HG03571 (cell line): ENCODE data around the gene PAPLN.
"Not testable (repeated sequence)": the region's sequence is repeated elsewhere in the genome, so short reads cannot be mapped to it uniquely, and the experiment has no call there.

Experiments
- ATAC-seq: cut with Tn5 transposase; IDR thresholded peaks from one replicate; pipeline ENCODE4 v1.9.1; 2021; ENCODE audit not compliant: unreplicated experiment

The PAPLN gene

GRCh38 chr14:73283608-73284379 lies 46.5 kb downstream of the PAPLN start:
- ATAC-seq = no peak

DNA sequence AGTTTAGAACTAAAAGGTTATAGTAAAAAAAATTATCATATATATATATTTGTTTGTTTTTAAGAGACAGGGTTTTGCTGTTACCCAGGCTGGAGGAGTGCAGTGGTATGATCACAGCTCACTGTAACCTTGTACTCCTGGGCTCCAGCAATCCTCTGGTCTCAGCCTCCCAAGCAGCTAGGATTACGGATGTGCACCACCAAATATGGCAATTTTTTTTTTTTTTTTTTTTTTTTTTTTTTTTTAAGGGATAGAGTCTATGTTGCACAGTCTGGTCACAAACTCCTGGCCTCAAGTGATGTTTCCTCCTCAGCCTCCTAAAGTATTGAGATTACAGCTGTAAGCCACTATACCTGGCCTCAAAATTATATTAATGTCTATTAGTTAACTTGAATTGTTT lies 48.7 kb downstream of the PAPLN start:
- no peak for ATAC-seq

DNA sequence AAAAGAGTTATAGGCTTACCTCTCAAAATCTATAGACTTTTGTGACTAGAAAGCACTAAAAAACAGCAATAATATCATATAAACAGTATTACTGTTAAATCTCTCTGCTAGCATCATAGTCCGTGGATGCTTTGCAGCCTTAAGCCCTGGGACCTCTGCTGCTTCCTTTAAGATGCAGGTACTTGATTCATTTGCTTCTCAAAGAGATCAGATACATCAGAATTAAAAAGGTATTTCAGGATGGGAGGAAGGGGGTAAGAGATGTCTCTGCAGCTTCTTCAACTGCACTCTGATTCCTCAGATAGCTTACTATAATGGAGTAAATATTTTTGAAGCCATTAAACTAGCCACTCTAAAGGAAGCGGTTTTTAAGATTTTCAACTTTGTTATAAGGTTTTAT lies 49.3 kb downstream of the PAPLN start:
- no peak for ATAC-seq

DNA sequence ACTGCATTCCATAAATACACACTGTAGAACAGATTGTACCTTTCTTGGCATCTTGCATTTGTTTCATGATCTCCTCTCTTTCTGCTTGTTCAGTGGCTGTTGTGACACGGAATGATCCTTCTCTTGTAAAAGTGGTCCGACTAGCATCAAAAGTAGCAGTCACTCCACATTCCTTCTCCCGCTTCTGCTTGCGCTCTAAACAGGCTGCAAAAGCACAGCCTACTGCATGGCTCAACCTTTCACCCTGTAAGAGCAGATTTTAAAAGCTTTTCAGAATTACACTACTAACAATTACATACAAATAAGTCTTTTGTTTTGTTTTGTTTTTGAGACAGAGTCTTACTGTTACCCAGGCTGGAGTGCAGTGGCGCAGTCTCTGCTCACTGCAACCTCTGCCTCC lies 49.8 kb downstream of the PAPLN start:
- ATAC-seq = no peak

GRCh38 chr14:73289308-73289707 lies 52.0 kb downstream of the PAPLN start:
- no peak for ATAC-seq

DNA sequence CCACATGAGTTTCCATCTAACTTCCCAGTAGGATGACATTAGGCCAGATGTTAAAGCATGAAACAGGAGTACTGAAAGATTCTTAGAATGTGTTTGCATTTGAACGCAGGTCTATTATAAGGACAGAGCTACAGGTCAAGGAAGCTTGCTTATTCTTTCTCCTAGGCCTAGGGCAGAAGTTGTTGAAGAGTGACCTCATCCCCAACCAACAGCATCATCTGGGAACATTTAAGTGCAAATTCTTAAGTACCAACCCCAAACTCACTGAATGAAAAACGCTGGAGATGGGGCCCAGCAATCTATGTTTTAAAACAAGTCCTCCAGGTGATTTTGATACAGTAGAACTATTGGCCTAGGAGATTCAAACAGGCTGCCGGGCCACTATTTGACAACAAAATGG lies 52.4 kb downstream of the PAPLN start:
- no peak for ATAC-seq

GRCh38 chr14:73290279-73290678 lies 53.0 kb downstream of the PAPLN start:
- no peak for ATAC-seq

DNA sequence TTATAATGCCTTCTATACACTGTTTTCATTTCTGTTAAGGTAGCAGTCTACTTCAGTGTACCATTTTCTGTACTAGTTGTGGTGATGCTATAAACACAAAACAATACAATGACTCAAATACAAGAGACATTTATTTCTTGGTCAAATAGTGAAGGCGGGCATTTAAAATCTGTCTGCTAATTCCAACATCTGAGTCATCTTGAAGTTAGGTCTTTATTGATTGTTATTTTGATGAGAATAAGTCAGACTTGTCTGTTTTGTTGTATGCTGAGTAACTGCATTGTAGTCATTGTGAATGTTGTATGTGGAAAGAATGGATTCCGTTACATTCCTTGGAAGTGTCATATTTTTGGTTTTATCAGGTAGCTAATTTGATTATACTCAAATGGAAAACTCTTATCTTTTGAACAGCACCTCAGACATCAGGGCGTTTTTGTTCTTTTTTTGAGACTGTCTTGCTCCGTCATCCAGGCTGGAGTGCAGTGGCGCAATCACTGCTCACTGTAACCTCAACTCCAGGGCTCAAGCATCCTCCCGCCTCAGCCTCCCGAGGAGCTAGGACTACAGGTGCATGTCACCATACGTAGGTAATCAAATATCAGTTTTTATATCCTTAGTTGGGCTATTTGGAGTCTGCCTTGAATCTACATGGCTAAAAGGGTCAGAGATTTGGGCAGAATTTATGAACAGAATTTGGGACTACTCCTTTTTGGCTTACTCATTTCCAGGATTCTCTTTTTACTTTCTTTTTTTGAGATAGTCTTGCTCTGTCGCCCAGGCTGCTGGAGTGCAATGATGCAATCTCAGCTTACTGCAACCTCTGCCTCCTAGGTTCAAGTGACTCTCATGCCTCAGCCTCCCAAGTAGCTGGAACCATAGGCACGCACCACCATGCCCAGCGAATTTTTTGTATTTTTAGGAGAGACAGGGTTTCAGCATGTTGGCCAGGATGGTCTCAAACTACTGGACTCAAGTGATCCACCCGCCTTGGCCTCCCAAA lies 56.8 kb downstream of the PAPLN start:
- no peak for ATAC-seq

- no peak for ATAC-seq
These were observed 58.0 kb downstream of the PAPLN start for GRCh38 chr14:73295198-73295796.

DNA sequence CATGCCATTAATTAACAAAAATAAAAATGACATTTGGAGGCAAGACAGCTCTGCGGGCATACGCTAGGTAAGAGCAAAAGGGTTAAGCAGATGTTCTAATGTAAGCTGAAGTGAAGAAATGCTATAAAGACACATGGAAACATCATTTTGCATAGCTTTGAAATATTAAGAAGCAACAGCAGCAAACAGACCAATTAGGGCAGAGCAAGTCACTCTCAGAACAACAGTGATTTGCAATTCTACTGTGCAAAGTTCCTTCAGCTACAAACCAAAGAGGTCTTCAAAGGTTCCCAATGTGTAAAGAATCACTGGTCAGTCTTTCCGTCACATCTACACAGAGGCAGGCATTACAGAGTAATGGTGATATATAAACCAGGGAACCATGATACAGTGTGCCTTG lies 68.2 kb downstream of the PAPLN start:
- ATAC-seq = no peak

- no peak for ATAC-seq
These were observed 70.0 kb downstream of the PAPLN start for GRCh38 chr14:73307261-73307660.

DNA sequence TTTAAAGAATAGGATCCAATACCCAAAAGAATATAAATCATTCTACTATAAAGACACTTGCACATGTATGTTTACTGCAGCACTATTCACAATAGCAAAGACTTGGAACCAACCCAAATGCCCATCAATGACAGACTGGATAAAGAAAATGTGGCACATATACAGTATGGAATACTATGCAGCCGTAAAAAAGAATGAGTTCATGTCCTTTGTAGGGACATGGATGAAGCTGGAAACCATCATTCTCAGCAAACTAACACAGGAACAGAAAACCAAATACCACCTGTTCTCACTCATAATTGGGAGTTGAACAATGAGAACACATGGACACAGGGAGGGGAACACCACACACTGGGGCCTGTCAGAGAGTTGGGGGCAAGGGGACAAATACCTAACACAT lies 71.9 kb downstream of the PAPLN start:
- ATAC-seq = not testable (repeated sequence)

DNA sequence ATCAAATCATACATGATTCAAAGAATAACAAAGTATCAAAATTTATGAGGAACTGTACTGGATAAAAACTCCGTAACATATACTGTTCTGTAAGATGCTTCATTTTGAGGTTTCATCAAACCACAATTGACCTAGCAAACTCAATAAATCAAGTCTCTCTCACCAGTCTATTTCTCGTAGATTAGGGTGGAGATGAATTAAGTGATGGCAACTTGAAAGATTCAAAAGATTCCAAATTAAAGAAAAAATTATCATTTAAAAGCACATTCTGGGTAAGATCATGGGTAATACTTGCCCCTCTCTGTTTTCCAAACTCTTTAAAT lies 74.4 kb downstream of the PAPLN start:
- no peak for ATAC-seq

DNA sequence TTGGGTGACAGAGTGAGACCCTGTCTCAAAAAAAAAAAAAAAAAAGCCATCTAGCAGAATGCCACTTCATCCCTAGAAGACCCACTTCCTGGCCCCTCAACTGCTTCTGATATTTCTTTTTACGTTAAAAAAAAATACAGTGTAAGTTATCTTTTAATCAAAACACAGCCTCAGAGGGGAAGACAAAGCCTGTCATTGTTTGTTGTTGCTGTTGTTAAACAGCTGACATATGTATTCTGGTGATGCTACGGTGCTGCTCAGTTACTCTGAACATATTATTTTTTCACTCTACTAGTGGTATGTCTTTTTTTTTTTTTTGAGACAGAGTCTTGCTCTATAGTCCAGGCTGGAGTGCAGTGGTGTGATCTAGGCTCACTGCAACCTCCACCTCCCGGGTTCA lies 75.4 kb downstream of the PAPLN start:
- ATAC-seq = no peak

GRCh38 chr14:73313151-73313550 lies 75.8 kb downstream of the PAPLN start:
- no peak for ATAC-seq

DNA sequence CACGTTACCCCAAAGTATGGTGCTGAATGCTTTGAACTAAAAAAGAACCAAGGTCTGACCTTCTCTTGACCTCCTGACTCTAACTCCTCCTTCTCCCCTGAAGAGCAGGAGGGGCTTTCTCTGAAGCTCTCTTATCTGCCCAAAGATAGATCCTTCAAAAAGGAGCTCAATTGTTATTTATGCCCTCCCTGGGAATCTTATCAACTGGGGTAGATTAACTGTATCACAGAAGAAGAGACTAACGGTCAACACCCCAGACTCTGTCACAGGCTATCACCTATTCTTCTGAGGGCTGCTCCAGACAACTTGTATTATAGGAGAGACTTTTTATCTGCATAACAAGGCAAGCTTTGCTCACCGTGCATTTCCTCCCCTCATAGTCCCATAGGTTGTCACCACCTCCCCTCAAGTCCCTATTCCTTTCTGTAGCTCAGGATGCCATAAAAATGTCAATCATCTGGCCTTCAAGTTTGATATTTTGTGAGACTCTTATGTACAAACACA lies 86.6 kb downstream of the PAPLN start:
- no peak for ATAC-seq
